Activated naive CD4-positive, alpha-beta T cell treated with anti-CD3 and anti-CD28 coated beads, Interleukin-2, amount 50 U/mL, for 24 hours (primary cell): ENCODE data around the gene CIAO3.
A peak's percentile ranks its signal among the peaks of the same experiment; 100 is the strongest.

Source experiments
- H3K27ac Mint-ChIP-seq: one replicate; pipeline ENCODE4 v1.8.0; 2021; ENCODE audit warnings: mild to moderate bottlenecking, mixed read lengths
- H3K27me3 Mint-ChIP-seq: one replicate; pipeline ENCODE4 v1.8.0; 2021; ENCODE audit warnings: mixed read lengths
- H3K36me3 Mint-ChIP-seq: one replicate; pipeline ENCODE4 v1.8.0; 2021; ENCODE audit warnings: mixed read lengths
- H3K4me1 Mint-ChIP-seq: one replicate; pipeline ENCODE4 v1.8.0; 2021; ENCODE audit warnings: mixed read lengths
- H3K4me3 Mint-ChIP-seq: one replicate; pipeline ENCODE4 v1.8.0; 2021; ENCODE audit warnings: mild to moderate bottlenecking, mixed read lengths
- H3K9me3 Mint-ChIP-seq: one replicate; pipeline ENCODE4 v1.8.0; 2021; ENCODE audit warnings: mixed read lengths

Gene CIAO3

DNA sequence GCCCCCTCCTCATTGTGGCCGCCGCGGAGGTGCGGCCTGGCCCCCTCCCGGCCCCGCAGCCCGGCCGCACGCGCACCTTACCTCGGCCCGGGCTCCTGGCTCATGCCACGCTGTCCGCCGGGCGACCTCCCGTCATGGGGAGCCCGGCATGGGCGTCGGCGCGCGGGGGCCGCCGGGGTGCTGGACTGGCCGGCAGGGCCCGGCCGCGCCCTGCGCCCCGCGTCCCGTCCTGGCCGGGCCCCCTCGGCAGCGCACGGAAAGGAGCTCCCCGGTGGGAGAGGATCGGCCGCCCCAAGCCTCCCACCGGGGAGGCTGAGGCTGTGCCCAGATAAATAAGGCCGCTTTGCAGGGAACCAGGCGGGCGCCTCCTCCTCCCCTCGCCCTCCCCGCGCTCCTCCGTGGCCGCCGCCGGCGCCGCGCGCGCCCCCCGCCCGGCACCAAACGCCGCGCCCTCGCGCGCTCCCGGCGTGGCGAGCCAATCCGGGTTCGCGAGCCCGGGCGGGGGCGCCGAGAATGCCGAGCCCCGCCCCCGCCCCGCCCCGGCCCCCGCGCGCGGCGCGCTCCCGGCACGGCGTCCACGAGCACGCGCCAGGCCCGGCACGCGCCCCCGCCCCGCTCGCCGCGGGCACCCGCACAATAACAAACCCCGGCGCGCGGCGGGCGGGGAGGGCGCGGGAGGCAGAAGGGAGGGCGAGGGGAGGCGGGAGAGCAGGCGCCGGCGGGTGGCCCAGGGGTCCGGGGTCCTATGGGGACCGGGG is 35.2 kb downstream of the CIAO3 start, which contains the start of gene FBXL16:
Gene FBXL16, minus strand, starts transcription at position 371 of the 758 bp plus-strand sequence. CDS start 8,396 bp downstream, outside the sequence.
- H3K36me3 Mint-ChIP-seq = no peaks in the 10 kb centered on the region
- H3K27me3 Mint-ChIP-seq = peaks cover 26% of the 10 kb centered on the region
- peaks cover 6% of the 10 kb centered on the region for H3K4me1 Mint-ChIP-seq
- no peak within 1 kb of the TSS for H3K27ac Mint-ChIP-seq
- peak within 1 kb of the TSS; percentile 15 for H3K4me3 Mint-ChIP-seq
- no peaks in the 10 kb centered on the region for H3K9me3 Mint-ChIP-seq

DNA sequence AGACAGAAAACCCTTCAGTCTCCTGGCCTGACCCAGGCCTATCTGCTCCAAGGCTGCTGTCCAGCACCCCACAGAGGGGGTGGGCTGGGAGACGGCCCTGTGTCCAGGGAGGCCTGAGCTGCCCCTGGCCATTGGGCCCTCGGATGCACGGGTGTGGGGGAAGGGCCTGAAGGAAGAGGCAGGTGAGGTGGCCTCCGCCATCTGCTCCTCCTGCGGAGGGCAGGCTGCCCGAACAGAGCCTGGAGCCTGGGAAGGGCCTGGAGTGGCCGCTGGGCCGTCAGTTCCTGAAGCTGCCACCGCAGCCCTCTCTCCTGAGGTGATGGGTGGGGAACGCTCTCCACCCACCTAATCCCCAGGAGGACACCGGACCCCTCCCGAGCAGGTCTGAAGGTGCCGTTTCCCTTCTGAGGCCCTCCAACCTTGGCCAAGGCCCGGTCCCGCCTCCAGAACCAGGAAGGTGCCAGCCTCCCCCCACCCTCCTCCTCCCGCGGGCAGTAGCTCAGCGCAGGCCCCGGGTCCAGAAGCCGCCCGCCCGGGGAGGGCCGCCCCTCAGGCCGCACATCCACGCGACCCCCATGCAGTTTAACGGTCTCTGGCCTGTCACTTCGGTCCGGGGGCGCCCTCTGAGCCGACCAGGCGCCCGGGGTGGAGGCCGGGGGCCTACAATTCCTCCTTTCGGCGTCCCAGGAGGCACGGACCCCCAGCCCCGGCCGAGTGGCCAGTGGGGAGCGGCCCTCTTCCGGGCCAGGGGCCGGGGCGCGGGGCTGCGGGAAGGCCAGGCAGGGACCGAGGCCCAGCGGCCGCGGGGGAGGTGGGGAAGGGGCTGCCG is 36.0 kb downstream of the CIAO3 start:
- Mint-ChIP-seq H3K4me3 (no peak overlapping the region), H3K27me3 (peaks cover 24% of the 10 kb centered on the region), H3K4me1 (peaks cover 6% of the 10 kb centered on the region), H3K36me3 (no peaks in the 10 kb centered on the region), H3K9me3 (no peaks in the 10 kb centered on the region), H3K27ac (no peak overlapping the region)

DNA sequence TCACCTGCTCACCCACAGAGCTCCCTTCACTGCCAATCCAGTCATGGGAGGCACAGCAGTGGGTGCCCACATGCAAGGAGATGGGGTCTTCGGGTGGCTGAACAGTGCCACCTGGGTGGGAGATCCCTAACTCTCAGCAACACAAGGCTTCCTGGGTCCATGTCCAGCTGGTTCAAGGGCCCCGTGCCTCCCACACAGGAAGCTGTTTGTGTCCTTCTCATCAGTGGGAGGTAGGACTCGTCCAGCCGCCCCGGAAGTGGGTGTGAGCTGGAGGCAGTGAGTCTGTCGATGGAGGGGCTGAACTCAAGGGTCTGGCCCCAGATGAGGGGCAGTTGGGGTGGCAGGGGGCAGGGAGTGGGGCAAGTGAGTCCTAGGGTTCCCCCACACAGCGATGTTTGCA is 36.8 kb downstream of the CIAO3 start:
- peaks cover 9% of the 10 kb centered on the region for H3K4me1 Mint-ChIP-seq
- no peak overlapping the region for H3K27ac Mint-ChIP-seq
- H3K27me3 Mint-ChIP-seq = peaks cover 23% of the 10 kb centered on the region

DNA sequence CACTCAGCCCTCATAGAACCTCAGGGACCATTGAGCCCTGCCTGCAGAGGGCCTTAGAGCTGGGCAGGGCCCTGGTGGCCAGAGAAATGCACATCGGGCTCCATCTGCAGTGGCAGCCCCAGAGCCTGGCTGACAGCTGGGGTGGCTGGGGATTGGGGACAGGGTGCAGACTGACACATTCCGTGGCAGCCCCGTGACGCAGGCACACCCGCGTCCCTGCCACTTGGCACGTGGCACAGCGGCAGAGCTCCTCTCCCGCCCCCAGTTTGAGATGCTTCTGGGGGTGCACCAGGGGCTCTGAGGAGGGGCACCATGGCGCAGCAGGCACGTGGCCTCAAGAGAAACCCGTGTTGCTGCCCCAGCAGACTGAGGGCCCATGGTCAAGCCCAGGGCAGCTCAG is 37.4 kb downstream of the CIAO3 start:
- peaks cover 19% of the 10 kb centered on the region for H3K27me3 Mint-ChIP-seq
- no peaks in the 10 kb centered on the region for H3K36me3 Mint-ChIP-seq
- H3K9me3 Mint-ChIP-seq = no peaks in the 10 kb centered on the region
- H3K4me3 Mint-ChIP-seq = no peak overlapping the region
- peaks cover 9% of the 10 kb centered on the region for H3K4me1 Mint-ChIP-seq
- H3K27ac Mint-ChIP-seq = no peak overlapping the region

More for the DNA sequence above, 36.8 kb downstream of the CIAO3 start:
- Mint-ChIP-seq H3K4me3 (no peak overlapping the region), H3K9me3 (no peaks in the 10 kb centered on the region), H3K36me3 (no peaks in the 10 kb centered on the region)

DNA sequence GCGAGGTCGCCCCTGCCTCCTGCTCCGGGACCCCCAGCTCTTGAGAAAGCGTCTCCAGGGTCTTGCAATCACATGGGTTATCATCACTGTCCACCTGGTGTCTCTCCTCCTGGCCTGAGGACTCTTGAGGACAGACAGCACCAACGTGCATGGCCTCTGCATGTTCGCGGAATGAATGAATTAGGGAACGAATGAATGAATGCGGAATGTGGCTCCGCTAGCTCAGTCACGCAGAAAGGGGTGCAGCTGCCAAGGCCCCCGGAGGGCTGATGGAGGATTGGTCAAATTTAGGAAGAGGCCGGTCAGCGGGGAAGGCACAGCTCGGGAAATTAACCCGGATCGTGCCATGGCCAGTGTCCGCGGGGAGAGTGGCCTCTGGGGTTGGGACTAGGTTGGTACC is 38.5 kb downstream of the CIAO3 start:
- Mint-ChIP-seq H3K27me3 (peaks cover 14% of the 10 kb centered on the region), H3K4me1 (peaks cover 9% of the 10 kb centered on the region), H3K27ac (no peak overlapping the region), H3K9me3 (no peaks in the 10 kb centered on the region), H3K36me3 (no peaks in the 10 kb centered on the region), H3K4me3 (no peak overlapping the region)

DNA sequence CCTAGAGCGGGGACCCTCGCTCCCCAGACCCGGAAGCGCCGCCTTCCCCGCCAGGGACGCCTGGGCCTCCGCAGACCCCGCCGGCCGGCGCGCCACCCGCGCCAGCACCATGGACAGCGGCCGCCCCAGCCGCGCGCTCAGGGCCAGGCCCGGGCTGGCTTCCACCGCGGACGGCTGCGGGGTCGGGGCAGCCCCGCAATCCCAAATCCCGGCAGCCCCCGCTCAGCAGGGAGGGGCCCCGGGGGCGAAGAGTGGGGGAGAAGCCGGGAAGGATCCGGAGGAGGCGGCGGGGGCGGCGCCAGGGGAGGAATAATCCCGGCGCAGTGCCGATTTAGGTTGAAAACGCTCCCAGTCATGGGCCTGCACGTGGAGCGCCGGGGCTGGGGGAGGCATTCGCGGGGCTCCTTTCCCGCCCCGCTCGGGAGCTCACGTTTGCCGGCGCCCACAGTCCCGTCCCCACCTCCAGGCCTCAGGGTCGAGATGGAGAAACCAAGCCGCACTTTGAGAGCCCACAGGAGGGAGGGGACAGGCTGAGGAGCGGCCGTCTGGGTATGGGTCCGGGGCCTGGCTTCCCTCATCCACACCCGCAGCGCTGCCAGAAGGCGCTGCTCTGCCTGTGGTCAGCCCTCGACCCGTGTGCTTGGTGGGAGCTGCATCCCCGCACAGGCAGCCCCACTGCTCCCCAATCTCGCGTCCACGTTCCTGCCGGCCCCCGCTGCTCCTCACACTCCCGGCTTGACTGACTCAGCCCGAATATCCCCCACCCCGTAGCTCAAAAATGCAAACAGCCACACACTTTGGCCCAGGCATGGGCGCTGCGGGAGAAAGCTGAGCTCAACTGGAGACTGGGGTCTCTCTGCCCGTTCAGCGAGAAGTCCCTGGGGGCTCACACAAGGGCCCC is 39.9 kb downstream of the CIAO3 start:
- Mint-ChIP-seq H3K4me3 (no peak overlapping the region), H3K9me3 (no peaks in the 10 kb centered on the region), H3K27me3 (peaks cover 12% of the 10 kb centered on the region), H3K27ac (no peak overlapping the region), H3K4me1 (peaks cover 15% of the 10 kb centered on the region), H3K36me3 (no peaks in the 10 kb centered on the region)

DNA sequence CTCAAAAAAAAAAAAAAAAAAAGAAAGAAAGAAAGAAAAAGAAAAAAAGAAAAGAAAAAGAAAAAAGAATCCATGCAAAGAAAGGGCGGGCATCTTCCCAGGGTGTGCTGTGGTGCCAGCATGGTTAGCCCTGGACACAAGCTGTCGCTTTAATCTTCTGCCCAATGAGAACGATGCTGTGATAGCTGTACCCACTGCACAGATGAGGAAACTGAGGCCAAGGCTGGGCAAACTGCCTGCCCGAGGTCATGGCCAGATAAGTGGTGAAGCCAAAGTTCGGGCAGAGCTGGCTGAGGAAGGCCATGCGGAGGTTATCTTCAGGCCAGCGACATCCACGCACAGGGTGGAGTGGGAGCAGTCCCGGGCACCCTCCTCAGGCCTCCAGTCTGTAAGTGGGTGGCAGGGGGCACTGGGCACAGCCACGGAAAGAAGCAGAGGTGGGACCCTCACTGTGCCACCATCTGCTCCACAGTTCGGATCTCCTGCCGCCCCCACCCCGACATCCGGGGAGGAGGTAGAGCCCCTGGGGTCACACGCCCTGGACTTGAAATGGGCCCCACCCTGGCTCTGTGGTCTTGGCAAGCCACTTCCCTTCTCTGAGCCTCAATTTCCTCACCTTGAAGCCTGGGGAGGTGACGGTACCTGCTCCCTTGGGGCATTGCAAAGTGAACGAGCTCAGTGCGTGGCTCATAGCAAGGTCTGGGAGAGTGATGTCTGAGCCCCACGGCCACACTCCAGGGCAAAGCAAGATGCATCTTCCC is 41.7 kb downstream of the CIAO3 start:
- H3K27ac Mint-ChIP-seq = no peak overlapping the region
- peaks cover 9% of the 10 kb centered on the region for H3K27me3 Mint-ChIP-seq
- peaks cover 22% of the 10 kb centered on the region for H3K4me1 Mint-ChIP-seq
- no peak overlapping the region for H3K4me3 Mint-ChIP-seq
- H3K36me3 Mint-ChIP-seq = no peaks in the 10 kb centered on the region
- H3K9me3 Mint-ChIP-seq = no peaks in the 10 kb centered on the region

DNA sequence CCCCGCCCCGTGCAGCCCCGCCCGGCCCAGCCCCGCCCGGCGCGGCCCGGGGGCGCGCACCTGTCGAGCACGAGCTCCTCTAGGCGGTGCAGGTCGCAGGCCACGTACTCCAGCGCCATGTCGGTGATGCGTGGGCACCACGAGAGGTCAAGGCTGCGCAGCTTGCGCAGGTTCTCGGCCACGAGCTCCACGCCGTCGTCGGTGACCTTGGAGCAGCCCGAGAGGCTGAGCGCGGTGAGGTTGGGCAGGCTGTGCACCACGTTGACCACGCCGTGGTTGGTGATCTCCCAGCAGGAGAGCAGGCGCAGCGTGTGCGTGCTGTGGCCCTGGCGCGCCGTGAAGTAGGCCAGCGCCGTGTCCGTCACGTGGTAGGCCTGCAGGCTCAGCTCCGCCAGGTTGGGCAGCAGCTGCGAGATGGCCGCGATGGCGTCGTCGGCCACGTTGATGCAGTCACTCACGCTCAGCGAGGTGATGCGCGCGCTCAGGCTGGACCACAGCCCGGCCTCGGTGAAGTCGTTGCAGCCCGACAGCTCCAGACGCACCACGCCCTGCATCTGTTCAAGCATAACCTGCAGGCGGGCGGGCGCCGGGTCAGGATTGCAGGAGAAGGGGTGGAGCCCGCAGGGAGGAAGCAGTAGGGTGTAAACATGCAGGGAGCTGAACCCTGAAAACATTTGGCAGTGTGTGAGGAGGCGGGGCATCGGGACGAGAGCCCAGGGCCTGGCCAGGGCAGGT is 45.3 kb downstream of the CIAO3 start:
- Mint-ChIP-seq H3K27me3 (no peaks in the 10 kb centered on the region), H3K36me3 (no peaks in the 10 kb centered on the region), H3K4me1 (peaks cover 22% of the 10 kb centered on the region), H3K9me3 (no peaks in the 10 kb centered on the region), H3K4me3 (peak overlapping the region; percentile 79), H3K27ac (no peak overlapping the region)

DNA sequence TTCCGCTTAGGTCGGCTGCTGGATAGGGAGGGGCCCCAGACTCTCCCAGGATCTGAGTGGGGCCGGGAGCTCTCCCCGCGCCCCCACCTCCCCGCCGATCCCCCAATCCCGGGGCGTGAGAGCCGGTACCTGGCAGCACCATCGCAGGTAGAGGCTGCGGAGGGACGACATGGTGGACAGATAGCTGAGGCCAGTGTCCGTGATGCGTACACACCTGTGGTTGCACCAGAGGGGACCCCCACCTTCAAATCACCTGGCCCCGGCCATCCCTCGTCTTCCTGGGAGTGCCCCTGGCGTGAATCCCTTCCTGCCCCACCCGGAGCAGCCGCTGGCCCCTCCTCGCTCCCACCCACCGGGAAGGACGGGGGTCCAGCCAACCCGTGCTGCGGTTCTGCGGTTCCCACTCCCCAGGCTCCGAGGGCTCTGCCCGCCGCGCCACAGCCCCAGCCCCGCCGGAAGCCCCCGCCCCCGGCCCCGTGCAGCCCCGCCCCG is 45.9 kb downstream of the CIAO3 start:
- H3K4me3 Mint-ChIP-seq = no peak overlapping the region
- no peaks in the 10 kb centered on the region for H3K9me3 Mint-ChIP-seq
- H3K27ac Mint-ChIP-seq = no peak overlapping the region
- H3K36me3 Mint-ChIP-seq = no peaks in the 10 kb centered on the region
- peaks cover 26% of the 10 kb centered on the region for H3K4me1 Mint-ChIP-seq
- no peaks in the 10 kb centered on the region for H3K27me3 Mint-ChIP-seq

DNA sequence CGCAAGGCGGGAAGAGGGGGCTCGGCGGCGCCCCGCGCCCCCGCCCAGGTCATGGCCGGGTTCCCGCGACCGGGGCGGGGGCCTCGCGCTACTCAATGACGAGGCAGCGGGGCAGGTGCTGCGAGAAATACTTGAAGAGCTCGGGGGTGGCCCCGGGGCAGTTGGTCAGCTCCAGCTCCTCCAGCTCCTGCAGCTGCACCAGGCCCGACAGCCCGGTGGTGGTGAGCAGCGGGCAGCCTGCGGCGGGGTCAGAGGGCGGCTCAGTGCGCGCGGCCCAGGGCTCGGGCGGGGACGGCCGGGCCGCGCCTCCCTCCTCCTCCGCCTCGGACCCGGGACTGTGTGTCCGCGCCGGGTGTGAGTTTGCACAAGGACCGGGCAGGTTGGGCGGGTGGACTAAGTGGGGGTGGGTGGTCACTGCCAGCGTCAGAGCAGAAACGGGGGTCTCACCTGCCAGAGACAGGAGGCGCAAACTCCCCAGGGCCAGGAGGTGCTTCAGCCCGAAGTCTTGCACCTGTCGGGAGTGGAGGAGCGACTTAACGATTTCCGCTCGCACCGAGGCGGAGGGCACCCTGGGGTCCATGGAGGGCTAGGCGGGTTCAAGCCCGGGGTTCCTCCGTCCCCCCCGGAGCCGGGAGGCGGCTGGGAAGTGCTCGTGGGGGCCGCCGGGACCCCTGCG is 46.5 kb downstream of the CIAO3 start:
- Mint-ChIP-seq H3K4me1 (peaks cover 28% of the 10 kb centered on the region), H3K27ac (no peak overlapping the region), H3K27me3 (no peaks in the 10 kb centered on the region), H3K4me3 (peak overlapping the region; percentile 64), H3K36me3 (no peaks in the 10 kb centered on the region), H3K9me3 (no peaks in the 10 kb centered on the region)

DNA sequence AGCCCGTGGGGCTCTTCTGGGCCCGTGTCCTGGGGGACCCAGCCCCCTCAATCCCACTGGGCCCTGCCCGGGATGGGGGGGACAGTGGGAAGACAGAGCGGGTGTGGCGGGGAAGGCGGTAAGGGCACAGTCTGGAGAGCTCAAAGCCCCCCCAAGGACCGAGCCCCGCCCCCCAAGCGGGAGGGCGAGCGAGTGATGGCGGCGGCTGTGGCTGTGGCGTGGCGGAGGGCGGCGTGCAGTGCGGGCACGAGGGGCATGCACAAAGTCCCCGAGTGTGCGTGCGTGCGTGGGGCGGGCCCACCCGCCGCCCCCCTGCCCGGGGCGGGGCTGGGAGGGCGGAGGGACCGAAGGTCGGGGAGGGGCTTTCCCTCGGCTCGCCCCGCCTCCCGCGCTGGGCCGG is 47.0 kb downstream of the CIAO3 start:
- no peak overlapping the region for H3K27ac Mint-ChIP-seq
- no peaks in the 10 kb centered on the region for H3K27me3 Mint-ChIP-seq
- H3K36me3 Mint-ChIP-seq = no peaks in the 10 kb centered on the region
- H3K4me3 Mint-ChIP-seq = peak overlapping the region; percentile 19
- no peaks in the 10 kb centered on the region for H3K9me3 Mint-ChIP-seq
- peaks cover 28% of the 10 kb centered on the region for H3K4me1 Mint-ChIP-seq

DNA sequence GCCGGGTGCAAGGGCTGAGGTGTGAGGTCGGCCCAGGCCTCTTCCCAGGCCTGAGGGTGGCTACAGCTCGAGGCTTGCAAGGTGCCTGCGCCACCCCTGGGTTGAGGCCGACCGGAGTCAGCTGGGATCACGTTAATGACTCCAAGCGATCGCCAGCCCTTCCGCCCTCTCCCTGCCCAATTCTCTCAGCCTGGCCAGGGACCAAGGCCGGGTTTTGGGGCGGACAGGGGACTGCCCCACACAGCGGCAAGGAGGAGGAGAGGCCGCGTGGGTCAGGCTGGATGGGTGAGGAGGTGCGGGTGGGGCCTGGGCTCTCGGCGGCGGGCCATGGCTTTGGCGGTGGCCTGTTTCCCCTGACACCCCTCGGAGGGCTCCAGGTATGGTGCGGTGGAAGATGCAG is 47.4 kb downstream of the CIAO3 start:
- Mint-ChIP-seq H3K4me1 (peaks cover 28% of the 10 kb centered on the region), H3K36me3 (no peaks in the 10 kb centered on the region), H3K27ac (no peak overlapping the region), H3K27me3 (no peaks in the 10 kb centered on the region), H3K9me3 (no peaks in the 10 kb centered on the region), H3K4me3 (peak overlapping the region; percentile 19)

DNA sequence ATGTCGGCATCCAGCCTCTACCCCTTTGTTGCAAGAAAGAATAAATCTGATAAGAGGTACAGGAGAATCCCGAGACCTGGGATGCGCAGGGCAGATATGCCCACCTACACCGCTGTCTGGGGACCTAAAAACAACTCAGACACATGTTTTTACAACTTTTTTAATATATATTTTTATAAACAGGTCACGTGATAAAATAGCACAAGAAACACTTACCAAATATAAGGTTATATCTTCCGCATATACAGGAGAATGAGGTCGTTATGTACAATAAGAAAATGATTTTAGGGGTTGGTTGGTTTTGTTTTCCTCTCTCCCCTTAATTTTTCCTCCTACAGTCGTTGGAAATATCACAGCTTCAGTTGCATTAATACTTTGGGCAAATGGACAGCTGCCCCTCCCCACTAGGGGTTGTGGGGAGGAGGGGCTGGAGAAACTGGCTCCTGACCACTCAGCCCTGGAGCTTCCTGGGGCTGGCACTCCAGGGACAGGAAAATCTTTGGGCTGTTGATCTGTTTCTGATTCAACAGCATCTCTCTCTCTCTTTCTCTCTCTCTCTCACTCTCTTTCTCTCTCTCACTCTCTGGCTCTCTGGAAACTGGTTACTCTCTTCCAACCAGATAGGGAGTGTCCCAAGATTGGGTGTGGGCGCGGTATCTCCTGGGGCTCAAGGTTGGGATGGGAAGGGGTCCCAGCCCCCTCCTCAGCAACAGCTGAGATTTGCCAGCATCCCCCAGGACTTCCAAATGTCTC is 48.3 kb downstream of the CIAO3 start:
- peak overlapping the region; percentile 60 for H3K27ac Mint-ChIP-seq

More for the DNA sequence above, 48.3 kb downstream of the CIAO3 start:
- no peaks in the 10 kb centered on the region for H3K9me3 Mint-ChIP-seq
- peak overlapping the region; percentile 9 for H3K4me3 Mint-ChIP-seq
- H3K4me1 Mint-ChIP-seq = peaks cover 28% of the 10 kb centered on the region
- H3K27me3 Mint-ChIP-seq = no peaks in the 10 kb centered on the region
- H3K36me3 Mint-ChIP-seq = no peaks in the 10 kb centered on the region
